ENCODE measurements around the gene SNAPC3.

The SNAPC3 gene

DNA sequence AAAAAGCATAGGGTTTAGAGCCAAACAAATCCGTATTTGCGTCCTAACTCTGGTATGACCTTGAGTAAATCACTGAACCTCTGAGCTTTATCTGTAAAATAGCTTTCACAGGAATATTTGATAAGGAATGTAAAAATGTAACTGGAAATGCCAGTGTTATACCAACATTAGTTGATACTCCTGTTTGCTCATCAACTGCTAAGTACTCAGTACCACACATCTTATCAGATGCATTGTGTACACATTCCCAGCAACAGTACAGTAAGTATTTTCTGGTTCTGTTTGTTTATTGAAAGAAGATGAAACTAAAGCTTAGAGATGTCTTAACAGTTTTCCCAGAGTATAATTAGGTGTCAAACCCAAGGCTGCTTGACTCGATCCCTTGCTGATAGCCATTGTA, 21.5 kb downstream of the SNAPC3 start:
- H3K4me3 Mint-ChIP-seq = no peak overlapping the region
- peaks cover 11% of the 10 kb centered on the region for H3K4me1 Mint-ChIP-seq
- no peak overlapping the region for H3K27ac Mint-ChIP-seq
- peaks cover 21% of the 10 kb centered on the region for H3K36me3 Mint-ChIP-seq
- no peaks in the 10 kb centered on the region for H3K9me3 Mint-ChIP-seq
- H3K27me3 Mint-ChIP-seq = no peaks in the 10 kb centered on the region

DNA sequence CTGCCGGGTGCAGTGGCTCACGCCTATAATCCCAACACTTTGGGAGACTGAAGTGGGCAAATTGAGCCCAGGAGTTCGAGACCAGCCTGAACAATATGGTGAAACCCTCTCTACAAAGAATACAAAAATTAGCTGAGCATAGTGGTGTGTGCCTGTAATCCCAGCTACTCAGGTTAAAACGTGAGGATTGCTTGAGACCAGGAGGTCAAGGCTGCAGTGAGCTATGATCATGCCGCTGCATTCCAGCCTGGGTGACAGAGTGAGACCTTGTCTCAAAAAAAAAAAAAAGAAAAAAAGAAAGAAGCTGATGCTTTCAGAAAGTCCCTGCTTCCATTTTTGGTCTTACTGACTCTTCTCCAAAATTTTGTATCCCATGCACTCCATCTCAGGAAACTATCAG, 31.3 kb downstream of the SNAPC3 start:
- Mint-ChIP-seq H3K27ac (peak overlapping the region; percentile 41), H3K4me1 (no peaks in the 10 kb centered on the region), H3K36me3 (peaks cover 12% of the 10 kb centered on the region), H3K4me3 (no peak overlapping the region), H3K9me3 (no peaks in the 10 kb centered on the region), H3K27me3 (no peaks in the 10 kb centered on the region)

DNA sequence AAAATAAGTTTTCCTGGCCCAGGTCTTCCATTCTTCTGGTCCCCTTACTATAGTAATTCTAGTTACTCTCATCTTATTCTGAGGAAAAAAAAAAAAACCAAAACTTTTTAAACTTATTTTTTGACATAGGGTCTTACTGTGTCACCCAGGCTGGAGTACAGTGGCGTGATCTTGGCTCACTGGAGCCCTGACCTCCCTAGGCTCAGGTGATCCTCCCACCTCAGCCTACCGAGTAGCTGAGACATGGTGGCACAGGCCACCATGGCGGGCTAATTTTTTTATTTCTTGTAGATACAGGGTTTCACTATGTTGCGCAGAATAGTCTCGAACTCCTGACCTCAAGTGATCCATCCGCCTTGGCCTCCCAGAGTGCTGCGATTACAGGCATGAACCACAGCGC, 38.4 kb downstream of the SNAPC3 start:
- H3K36me3 Mint-ChIP-seq = peaks cover 2% of the 10 kb centered on the region

DNA sequence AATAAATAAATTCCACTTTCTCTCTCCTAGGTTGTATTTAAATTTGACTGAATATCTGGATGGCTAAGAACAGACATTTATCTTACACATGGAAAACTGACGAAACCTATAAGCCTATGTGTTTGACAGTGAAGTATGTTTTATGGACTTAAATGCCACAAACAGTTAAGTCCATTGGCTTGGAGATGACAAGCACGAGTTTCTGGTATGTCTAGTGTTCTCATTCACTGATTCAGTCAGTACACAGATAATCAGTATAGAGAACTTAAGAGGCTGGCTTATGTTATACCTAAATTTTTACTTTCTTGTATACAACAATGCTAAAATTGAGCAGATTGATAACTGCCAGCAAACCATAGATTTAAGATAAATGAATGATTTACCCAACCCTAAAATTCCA, 38.9 kb downstream of the SNAPC3 start:
- Mint-ChIP-seq H3K4me1 (peaks cover under 1% of the 10 kb centered on the region), H3K9me3 (no peaks in the 10 kb centered on the region), H3K4me3 (no peak overlapping the region), H3K27ac (peak overlapping the region; percentile 65), H3K27me3 (no peaks in the 10 kb centered on the region), H3K36me3 (peaks cover 2% of the 10 kb centered on the region)

More for the DNA sequence above, 38.4 kb downstream of the SNAPC3 start:
- Mint-ChIP-seq H3K4me3 (no peak overlapping the region), H3K27ac (no peak overlapping the region), H3K9me3 (no peaks in the 10 kb centered on the region), H3K27me3 (no peaks in the 10 kb centered on the region), H3K4me1 (no peaks in the 10 kb centered on the region)

DNA sequence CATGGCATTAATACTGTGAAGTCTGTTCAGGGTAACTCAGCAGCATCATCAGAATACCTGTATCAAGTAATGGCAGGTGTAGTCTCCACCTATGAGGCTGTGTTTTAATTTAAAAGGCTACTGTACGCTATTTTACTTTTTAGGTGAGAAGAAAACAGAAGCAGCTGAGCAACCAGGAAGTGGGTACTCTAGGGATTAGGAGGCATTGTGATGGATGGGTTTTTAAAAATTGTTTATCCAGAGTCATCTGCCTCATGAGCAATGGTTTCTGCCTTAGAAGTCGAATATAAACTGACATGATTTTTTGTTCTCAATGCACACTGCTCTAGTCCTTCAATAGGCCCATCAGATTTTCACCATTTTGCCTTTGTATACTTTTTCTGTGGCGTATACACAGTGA, 45.5 kb downstream of the SNAPC3 start:
- peak overlapping the region; percentile 41 for H3K27ac Mint-ChIP-seq
- no peaks in the 10 kb centered on the region for H3K9me3 Mint-ChIP-seq
- H3K4me3 Mint-ChIP-seq = no peak overlapping the region
- no peaks in the 10 kb centered on the region for H3K27me3 Mint-ChIP-seq
- peaks cover 16% of the 10 kb centered on the region for H3K4me1 Mint-ChIP-seq
- peaks cover 10% of the 10 kb centered on the region for H3K36me3 Mint-ChIP-seq

DNA sequence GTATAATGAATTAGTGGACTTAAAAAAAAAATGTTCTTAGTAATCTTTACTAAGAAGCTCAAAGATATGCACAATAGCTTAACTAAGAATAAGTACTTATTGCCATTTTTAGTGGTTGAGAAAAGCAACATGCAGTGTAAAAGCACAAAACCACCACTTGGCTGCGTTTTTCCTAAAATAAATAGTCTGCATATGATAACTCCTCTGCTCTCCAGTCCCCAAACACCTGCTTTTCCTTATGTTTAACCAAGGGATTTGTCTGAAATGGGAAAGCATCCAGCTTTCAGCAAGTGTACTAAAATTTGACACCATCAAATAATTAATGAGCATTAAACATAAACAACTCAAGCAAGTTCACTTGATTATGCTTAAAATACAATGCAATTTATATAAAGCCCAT, 46.7 kb downstream of the SNAPC3 start:
- no peak overlapping the region for H3K27ac Mint-ChIP-seq
- no peak overlapping the region for H3K4me3 Mint-ChIP-seq
- no peaks in the 10 kb centered on the region for H3K9me3 Mint-ChIP-seq
- no peaks in the 10 kb centered on the region for H3K27me3 Mint-ChIP-seq
- H3K36me3 Mint-ChIP-seq = peaks cover 12% of the 10 kb centered on the region
- H3K4me1 Mint-ChIP-seq = peaks cover 21% of the 10 kb centered on the region

DNA sequence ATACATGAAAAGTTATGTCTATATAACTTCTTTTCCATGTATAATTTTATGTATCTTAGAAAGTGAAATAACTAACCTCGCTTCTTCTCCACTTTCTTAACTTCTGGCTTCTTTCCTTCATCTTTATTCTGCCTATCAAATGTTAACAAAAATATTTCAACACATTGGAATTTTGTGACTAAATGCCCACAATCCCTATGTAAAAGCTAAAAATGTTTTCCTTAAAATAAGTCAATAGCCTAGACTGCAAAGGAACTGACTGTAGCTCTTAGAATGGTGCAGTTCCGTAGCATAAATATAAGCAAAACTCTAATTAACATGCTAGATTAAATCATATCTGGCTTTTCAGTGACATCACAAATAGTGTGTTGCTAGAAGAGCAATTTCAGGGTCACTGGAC, 47.2 kb downstream of the SNAPC3 start:
- Mint-ChIP-seq H3K27me3 (no peaks in the 10 kb centered on the region), H3K36me3 (peaks cover 12% of the 10 kb centered on the region), H3K9me3 (no peaks in the 10 kb centered on the region), H3K4me3 (no peak overlapping the region), H3K27ac (peak overlapping the region; percentile 47), H3K4me1 (peaks cover 21% of the 10 kb centered on the region)

DNA sequence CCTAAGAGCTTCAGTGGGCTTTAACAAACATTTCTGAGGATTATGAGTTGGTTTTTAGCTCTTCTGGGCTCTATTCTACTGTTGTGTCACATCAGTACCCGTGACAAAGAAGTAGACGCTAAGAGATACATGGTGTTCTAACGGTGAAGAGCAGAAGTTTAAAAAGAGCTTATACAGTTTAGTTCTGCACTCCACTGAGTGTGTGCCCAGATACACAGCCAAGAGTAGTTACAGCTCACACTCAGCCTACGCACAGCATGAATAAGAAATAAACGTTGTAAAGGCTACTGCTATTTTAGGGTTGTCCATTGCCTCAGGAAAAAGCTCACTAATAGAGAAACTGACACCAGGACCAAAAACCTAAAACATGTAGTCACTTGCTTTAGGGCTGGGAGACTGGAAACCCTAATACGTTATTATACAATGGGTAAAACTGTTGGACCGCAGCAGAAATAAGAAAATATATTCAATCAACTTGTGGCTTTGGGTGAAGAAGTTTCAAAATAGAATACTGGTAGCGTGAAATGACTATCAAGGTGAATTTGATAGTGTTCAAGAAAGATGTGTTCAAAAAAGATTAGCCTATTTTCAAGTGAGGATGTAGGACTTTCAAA, 53.4 kb downstream of the SNAPC3 start:
- peak overlapping the region; percentile 82 for H3K27ac Mint-ChIP-seq
- H3K36me3 Mint-ChIP-seq = peaks cover 5% of the 10 kb centered on the region
- no peak overlapping the region for H3K4me3 Mint-ChIP-seq
- H3K9me3 Mint-ChIP-seq = no peaks in the 10 kb centered on the region
- H3K27me3 Mint-ChIP-seq = no peaks in the 10 kb centered on the region
- peaks cover 29% of the 10 kb centered on the region for H3K4me1 Mint-ChIP-seq

DNA sequence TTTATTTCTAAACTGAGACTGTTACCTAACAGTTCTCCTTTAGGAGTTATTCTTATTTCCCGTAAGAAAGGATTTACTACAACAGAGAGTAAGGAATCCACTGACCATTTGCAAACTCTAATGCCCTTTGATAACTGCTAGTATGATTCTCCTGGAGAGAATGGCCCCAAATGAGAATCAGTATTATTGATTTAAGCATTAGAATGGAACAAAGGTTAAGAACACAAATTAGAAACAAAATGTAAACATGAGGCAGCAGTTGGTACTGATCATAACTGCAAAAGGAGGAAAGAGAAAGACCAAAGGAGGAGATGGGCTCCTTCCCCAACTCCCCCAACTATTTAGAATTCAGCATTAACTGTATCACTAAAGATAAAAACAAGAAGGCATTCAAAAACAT, 57.4 kb downstream of the SNAPC3 start:
- Mint-ChIP-seq H3K4me3 (no peak overlapping the region), H3K36me3 (peaks cover 5% of the 10 kb centered on the region), H3K9me3 (no peaks in the 10 kb centered on the region), H3K4me1 (peaks cover 34% of the 10 kb centered on the region), H3K27ac (peak overlapping the region; percentile 41), H3K27me3 (no peaks in the 10 kb centered on the region)

DNA sequence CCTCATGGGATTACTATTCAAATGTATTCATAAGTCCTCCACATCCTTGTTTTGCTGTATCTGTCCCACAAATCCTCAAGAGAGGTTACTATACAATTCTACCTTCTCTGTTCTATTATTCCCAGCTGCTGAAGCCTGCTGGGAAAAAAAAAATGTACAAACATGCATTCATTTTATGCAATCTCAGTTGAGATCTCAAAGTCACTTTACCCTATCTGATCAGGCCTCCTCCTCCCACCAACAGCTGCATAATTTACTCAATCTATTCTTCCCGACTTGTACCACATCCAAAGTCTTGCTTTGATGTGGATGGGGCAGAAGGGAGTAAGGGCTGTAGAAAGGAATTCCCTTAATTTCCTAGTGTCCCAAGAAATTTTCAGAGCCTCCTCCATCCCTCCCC, 59.5 kb downstream of the SNAPC3 start:
- peaks cover 6% of the 10 kb centered on the region for H3K36me3 Mint-ChIP-seq
- peaks cover 51% of the 10 kb centered on the region for H3K4me1 Mint-ChIP-seq
- no peaks in the 10 kb centered on the region for H3K27me3 Mint-ChIP-seq
- H3K4me3 Mint-ChIP-seq = no peak overlapping the region
- peak overlapping the region; percentile 77 for H3K27ac Mint-ChIP-seq
- no peaks in the 10 kb centered on the region for H3K9me3 Mint-ChIP-seq

DNA sequence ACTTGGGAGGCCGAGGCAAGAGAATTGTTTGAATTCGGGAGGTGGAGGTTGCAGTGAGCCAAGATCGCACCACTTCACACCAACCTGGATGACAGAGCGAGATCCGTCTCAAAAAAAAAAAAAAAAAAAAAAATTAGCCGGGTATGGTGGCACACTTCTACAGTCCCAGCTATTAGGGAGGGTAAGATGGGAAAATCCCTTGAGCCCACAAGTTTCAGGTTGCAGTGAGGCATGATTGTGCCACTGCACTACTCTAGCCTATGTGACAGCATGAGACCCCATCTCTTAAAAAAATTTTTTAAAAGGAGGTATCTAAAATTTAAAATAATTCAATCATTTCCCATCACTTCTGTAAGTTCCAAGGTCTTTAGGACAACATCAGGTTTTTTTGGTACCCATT, 62.1 kb downstream of the SNAPC3 start:
- Mint-ChIP-seq H3K27me3 (no peaks in the 10 kb centered on the region), H3K36me3 (peaks cover 6% of the 10 kb centered on the region), H3K4me3 (no peak overlapping the region), H3K4me1 (peaks cover 53% of the 10 kb centered on the region), H3K27ac (no peak overlapping the region), H3K9me3 (no peaks in the 10 kb centered on the region)

DNA sequence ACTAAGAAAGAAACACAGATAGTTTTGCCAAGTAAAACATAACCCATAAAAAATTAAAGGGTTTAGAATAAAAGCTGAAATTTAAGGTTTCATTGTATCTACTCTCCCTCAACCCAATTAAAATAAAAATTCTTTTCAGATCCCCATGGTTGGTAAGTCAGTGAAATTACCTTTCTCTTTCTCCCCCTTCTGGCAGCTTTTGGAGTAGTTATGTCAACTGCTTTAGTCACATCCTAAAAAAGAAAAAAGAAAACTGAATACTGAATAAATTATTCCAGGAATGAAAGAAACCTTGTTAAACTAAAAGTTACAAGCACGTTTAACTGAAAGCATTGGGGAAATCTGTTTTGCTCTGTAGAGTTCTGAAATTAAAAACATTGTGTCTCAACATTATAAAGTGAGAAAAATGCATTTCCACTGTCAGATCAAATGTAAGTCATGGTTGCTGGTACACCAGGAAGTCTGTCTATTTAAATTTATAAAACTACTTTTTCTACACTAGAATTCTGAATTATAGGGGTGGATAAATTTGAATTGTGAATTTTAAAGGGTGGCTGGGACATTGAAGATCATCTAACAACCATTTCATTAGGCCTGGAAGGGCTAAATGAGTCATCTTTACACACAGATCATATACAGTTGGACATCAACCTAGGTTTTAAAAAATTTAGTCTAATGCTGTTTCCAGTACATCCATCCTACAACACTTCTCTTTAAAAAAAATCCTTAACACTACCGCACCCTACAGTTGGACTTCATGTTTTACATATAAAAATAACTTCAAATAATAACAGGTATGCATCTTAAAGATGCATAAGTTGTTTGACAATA, 63.4 kb downstream of the SNAPC3 start:
- peaks cover 51% of the 10 kb centered on the region for H3K4me1 Mint-ChIP-seq
- H3K9me3 Mint-ChIP-seq = no peaks in the 10 kb centered on the region
- no peak overlapping the region for H3K4me3 Mint-ChIP-seq
- H3K27me3 Mint-ChIP-seq = no peaks in the 10 kb centered on the region
- H3K27ac Mint-ChIP-seq = peak overlapping the region; percentile 78
- peaks cover 10% of the 10 kb centered on the region for H3K36me3 Mint-ChIP-seq

DNA sequence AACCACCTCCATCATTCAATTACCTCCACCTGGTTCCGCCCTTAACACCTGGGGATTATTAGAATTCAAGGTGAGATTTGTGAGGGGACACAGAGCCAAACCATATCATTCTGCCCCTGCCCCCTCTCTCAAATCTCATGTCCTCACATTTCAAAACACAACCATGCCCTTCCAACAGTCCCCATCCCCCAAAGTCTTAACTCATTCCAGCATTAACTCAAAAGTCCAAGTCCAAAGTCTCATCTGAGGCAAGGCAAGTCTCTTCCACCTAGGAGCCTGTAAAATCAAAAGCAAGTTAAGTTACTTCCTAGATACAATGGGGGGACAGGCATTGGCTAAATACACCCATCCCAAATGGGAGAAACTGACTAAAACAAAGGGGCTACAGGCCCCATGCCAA, 69.3 kb downstream of the SNAPC3 start:
- Mint-ChIP-seq H3K4me3 (no peak overlapping the region), H3K27me3 (no peaks in the 10 kb centered on the region), H3K4me1 (peaks cover 63% of the 10 kb centered on the region), H3K27ac (no peak overlapping the region), H3K36me3 (peaks cover 22% of the 10 kb centered on the region), H3K9me3 (no peaks in the 10 kb centered on the region)

DNA sequence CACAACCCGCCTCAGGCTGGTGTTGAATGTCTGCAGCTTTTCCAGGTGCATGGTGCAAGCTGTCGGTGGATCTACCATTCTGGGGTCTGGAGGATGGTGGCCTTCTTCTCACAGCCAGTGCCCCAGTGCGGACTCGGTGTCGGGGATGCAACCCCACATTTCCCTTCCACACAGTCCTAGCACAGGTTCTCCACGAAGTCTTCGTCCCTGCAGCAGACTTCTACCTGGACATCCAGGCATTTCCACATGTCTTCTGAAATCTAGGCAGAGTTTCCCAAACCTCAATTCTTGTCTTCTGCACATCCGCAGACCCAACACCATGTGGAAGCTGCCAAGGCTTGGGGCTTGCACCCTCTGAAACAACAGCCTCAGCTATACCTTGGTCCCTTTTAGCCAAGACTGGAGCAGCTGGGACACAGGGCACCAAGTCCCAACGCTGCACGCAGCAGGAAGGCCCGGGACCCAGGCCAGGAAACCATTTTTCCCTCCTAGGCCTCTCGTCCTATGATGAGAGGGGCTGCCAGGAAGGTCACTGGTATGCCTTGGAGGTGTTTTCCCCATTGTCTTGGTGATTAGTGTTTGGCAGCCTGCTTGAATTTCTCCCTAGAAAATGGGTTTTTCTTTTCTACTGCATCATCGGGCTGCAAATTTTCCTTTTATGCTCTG, 69.9 kb downstream of the SNAPC3 start:
- H3K27me3 Mint-ChIP-seq = no peaks in the 10 kb centered on the region
- no peak overlapping the region for H3K4me3 Mint-ChIP-seq
- H3K36me3 Mint-ChIP-seq = peaks cover 22% of the 10 kb centered on the region

DNA sequence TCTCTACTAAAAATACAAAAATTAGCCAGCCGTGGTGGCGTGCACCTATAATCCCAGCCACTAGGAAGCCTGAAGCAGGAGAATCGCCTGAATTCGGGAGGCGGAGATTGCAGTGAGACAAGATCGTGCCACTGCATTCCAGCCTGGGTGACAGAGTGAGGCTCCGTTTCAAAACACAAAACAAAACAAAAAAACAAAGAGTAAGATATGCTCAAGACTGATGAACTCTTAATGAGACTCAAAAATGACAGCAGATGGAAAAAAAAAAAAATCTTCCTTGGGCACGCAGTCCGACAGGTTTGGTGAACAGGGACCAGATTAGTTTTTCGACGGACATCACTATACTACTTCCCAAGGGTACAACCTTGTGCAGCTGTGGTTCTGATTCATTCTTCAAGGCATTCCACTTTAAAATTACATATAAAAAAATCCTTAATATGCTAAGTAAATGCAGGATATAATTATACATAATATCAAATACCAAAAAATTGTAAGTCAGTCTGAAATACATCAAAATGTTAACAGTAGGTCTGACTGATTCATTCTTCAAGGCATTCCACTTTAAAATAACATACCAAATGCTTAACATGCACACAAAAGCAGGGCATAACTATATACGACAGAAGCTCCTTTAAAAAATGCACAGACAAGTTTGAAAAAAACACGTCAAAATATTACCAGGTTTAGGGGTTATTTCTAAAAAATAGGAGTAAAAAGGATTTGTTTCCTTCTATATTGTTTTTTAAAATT, 75.7 kb downstream of the SNAPC3 start:
- Mint-ChIP-seq H3K4me3 (no peak overlapping the region), H3K4me1 (peaks cover 84% of the 10 kb centered on the region), H3K27ac (no peak overlapping the region), H3K27me3 (no peaks in the 10 kb centered on the region), H3K36me3 (peaks cover 12% of the 10 kb centered on the region), H3K9me3 (no peaks in the 10 kb centered on the region)

More for the DNA sequence above, 69.9 kb downstream of the SNAPC3 start:
- Mint-ChIP-seq H3K4me1 (peaks cover 65% of the 10 kb centered on the region), H3K27ac (peak overlapping the region; percentile 42), H3K9me3 (no peaks in the 10 kb centered on the region)
